Stimulated activated CD8-positive, alpha-beta memory T cell treated with anti-CD3 and anti-CD28 coated beads, Interleukin-7, amount 100 ng/mL, for 24 hours (primary cell): ENCODE results near the gene PTH1R.

Experiments
- DNase-seq: peaks from one replicate; pipeline ENCODE4 v3.0.0-alpha.2; 2020; ENCODE audit warnings: low read depth

Gene PTH1R

DNA sequence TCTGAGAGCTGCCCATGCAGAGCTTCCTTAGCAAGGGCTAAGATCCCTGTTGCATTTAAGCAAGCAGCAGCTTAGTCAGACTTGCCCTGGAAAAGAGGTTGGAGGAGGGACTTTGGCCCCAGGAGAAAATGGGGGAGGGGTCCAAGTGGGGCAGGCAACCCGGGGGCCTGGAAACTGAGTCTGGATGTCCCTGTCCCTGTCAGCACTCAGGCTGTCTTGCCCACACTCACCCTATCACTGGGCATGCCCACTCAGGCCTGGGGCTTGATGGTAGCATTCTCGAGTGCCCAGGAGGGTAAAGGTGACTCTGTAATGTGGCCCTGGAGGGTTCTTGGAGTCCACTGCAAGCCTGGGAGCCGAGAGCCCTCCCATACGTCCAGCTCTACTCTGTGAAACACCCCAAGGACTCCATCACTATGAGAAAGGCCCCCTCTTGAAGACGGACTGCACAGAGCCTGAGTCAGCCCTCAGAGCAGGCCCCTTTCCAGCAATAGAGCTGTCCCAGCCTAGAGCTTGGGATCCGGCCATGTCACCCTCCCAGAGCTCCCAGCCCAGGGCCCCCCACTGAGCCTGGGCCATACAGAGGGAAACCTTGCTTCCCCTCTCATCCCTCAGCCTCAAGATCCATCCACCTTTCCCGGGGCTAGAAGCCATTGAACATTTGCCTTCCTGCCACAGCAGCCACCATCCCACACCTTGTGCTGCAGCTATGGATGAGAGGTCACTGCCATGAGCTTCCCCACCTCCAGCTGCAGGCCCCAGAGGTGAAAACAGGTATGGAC, 27.6 kb upstream of the PTH1R start:
- no peak for DNase-seq

DNA sequence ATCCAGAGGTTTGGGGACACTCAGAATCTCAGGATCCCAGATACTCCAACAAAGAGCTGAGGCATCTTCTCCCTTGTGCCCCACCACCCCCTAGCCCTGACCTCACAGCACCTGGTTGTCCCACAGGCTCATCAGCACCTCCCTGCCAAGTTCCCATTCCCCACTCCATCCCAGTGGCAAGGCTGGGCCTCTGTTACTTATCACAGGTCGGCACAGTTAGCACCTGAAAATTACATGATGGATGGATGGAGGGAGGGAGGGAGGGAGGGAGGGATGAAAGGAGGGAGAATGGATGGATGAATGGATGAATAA, 27.1 kb upstream of the PTH1R start:
- no peak for DNase-seq

DNA sequence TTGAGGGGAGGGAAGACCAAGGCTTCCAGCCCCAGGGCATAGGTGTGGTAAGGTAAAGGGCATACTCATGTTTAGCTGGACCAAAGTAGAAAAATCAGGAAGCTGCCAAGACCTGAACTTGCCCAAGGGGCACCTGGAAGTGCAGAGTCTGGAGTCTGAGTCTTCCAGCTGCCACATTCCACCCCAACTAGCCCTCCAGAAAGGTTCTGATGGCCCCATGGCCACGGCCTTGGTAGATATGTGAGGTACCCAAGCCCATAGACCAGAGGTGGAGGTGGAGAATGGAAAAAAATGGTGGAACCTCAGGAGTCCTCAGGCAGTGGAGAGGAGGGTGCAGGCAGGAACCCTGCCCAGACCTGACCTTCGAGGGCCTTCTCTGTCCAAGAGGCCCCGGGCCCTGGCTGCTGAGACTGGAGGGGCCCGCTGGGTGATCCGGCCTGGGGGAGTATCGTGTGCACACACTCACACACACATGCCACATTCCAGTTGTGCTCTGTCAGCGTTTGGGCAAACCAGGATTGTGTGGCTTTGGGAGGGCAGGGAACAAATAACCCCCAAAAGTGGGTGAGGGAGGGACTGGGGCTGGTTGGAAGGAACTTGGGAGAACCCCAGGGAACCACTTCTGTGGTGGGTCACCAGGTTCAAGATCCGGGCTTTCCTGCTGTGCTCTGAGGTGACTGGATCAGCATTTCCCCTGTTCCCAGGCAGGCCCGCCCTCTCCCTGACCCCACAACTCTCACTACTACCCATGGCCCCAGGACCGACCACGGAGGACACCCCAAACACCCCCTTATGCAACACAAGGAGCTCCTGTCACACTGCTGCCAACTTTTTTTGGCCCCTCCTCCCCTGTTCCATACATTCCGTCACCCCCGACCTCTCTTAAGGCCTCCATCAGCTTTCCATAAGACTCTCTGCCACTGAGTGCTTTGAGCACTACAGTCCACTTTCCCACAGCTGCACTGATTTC, 25.9 kb upstream of the PTH1R start:
- DNase-seq: no peak

DNA sequence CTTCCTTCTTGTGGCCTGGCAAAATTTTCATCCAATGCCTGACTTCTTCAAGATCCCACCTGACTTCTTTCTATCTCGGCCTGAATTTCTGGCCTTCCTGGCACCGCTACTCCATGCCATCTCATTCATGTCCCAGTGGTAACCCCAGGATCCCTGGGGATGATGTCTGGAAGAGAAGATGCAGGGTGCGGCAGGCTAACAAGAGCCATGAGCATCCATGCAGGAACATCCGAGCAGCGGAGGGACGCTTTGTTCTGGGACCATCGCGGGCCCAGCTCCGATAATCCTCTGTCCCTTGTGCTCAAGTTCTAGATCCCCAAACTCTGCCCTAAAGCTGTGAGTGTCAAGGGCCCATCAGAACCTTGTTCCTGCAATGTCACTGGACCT, 25.2 kb upstream of the PTH1R start:
- no peak for DNase-seq

DNA sequence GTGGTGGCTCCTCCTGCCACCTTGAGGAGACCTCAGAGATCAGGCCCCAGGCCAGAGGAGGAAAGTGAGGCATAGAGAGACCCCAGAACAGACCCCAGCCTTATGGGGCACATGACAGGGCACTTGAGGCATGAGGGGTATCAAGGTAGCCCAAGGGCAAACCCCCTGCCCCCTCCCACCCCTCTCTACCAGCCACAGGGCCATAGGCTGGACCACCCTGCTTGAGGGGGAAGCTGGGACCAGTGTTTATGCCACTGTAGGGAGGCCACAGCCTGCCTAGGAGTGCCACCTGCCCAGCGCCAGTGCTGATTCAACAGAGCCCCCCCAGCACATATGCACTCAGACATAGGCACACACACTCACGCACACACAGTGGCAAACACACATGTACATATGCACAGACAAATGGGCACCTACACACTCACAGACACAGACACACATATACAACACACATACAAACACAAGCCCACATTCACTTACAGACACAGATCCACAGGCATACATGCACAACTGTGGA, 24.6 kb upstream of the PTH1R start:
- no peak for DNase-seq

DNA sequence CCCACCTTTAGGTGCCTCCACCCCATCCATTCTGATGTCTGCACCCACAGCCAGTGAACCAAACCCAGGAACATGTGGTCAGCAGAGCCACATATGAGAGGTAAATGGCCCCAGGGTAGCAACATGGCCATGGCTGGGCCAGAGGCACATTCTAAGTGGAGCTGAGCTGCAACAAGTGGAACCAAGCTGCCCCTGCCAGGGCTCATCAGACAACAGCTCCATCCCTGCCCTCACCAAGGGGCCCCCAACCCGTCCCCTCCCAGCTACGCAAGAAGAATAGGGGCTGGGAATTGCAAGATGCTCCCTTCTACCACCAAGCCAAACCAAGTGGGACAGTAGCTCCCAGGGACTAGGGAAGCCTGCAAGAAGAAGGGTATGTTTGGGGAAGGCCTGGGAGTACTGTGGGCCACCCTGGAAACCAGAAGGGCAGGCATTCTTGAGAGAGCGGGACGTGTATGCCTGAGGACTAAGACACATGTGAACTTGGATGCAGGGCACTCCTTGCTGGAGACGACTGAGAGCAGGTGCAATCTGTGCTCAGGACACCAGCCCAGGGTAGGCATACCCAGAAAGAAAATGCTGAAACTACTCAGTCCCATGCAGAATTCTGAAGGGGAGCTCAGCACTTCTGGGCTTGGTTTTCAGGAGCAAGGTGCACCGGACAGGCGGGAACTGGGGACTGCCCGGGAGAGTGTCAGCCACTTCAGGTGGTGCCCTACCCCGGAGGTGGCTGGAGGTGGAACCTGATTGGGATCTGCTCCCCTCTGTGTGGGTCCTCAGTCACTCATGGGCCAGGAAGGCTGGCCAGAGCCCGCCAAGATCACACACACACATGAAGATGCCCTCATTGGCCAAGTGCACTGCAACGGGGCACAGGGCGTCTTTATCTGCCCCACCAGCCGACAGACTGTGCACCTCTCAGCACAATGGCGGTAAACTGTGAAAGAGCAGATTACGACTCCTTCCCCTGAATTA, 23.8 kb upstream of the PTH1R start:
- no peak for DNase-seq

DNA sequence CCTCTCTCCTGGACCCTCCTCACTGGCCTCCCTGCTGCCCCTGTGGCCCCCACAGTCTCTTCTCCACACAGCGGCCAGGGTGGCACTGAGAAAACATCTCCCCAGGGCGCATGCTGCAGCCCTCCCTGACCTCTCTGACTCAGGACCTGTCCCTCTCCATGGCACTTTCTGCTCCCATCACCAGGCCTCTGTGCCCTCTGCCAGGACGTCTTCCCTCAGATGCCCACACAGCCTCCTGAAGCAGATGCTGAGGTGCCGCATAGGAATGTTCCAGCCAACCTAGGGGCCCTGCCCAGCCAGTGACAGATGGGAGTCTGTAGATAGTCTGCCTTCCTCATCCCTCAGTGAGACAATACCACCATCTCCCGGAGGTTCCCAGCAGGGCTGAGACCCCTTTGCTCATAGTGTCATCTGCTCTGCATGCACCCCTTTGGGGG, 22.9 kb upstream of the PTH1R start:
- no peak for DNase-seq

DNA sequence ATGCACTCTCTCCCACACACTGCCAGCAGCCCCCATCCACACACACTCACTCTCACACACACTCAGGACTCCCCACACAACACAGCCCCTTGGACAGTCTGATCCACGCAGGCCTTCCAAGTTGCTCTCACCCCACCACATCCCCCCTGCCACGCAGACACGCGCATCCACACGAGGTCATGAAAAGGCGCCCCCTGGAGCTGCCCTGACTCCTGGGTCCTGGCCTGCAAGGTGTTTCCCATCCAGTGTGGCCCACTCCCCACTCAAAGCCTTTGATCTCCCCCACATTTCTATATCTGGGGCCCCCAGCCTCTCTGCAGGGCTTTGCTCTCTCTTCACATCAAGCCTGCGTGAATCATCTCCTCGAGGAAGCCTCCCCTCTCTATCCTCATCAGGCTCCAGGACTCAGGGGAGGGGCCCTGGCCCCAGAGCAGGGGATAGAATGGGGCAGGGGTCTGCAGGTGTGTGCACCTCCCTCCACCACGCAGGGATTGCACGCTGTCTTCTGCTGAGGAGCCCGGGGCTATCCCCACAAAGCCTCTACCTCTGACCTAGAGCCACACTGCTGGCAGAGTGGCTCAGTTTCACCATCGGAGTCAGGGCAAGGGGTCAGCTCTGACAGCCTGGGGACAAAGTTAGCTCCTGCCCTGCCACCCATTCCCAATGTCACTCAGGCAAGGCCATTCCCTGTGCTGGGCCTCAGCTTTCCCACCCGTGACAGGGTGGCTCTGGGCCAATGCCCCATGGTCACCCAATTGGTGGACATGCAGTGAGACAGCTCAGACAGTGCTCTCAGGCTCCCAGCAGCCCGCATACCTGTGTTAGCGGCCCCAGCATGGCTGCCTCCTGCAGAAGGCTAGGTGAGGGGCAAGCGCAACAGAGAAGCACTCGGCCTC, 20.7 kb upstream of the PTH1R start:
- no peak for DNase-seq

DNA sequence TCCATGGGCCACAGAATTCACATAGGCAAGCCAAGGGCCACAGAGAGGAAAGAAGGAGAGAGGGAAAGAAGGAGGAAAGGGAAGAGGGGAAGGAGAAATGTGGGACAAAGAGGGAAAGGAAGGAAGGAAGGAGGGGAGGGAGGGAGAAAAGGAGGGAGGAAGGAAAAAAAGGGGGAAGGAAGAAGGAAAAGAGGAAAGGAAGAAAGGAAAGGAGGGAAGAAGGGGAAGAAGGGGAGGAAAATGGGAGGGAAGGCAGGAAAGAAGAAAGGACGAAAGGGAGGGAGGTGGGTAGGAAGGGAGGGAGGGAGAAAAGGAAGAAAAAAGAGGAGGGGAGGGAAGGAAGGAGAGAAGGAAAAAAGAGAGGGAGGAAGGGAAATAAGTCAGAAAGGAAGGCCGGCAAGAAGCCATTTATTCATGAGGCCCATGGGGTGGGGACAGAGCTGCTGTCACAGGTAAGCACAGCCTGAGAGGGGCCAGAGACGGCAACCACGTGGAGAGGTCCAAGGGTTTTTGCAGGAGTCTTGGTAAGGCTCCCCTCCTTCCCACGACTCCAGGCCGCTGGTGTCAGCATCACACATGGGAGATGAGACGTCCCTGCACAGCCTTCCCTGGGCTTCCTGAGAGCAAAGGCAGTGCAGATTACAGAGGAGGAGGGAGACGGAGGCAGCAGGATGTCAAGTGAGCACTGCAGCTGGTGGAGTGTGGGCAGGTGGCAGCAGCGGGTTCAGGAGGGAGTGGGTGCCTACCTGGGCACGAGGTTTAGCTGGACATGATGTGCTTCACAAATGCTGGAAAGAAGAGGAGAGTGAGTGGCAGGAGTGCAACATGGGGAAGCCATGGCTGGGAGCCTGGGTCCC, 19.8 kb upstream of the PTH1R start:
- no peak for DNase-seq

DNA sequence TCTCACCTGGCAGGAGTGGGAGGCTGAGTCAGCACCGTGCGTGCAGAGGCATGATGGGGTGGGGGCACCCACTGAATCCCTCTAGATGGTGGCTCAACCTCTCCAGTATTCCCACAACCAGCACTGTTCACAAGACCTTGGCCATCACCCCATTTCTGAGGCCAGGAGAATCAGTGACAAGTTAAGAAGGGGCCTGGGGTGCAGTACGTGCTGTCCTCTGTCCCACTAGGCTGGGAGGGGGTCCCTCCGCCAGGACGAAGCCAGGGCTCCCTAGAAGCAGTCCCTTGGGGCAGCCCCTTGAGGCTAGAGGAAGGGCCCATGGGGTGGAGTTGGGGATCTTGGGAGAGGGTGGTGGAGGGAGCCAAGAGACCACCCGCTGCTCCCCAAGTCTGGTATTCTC, 19.1 kb upstream of the PTH1R start:
- DNase-seq: no peak

DNA sequence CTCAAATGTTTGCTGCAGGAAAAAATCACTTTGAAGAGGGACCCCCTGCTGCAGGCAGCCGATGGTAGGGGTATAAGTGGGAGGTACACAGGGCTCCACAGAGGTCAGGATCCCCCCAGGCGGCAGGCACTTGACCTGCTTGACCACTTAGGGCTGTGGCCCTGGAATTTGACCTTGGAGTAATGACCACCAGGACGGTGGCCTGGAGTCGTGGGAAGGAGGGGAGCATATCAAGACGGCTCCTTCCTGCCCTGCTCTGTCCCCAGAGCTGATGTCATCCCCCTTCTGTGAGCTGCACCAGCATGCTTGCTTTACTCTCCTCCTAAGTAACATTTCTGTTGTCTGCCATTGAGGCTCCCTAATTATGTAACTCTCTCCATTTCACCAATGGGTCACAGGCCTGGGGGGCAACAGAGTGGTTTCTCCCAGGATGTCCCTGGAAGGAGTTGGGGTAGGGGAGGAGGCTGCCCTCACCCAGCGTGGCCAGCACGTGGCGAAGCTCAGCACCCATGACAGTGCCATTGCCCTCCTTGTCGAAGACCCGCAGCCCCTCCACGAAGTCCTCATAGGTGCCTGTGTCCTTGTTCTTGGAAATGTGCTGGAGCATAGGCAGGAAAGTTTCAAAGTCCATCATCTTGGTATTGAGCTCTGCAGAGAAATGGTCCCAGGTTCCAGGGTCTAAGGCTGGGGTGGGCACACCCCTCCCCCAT, 18.4 kb upstream of the PTH1R start:
- DNase-seq: no peak

DNA sequence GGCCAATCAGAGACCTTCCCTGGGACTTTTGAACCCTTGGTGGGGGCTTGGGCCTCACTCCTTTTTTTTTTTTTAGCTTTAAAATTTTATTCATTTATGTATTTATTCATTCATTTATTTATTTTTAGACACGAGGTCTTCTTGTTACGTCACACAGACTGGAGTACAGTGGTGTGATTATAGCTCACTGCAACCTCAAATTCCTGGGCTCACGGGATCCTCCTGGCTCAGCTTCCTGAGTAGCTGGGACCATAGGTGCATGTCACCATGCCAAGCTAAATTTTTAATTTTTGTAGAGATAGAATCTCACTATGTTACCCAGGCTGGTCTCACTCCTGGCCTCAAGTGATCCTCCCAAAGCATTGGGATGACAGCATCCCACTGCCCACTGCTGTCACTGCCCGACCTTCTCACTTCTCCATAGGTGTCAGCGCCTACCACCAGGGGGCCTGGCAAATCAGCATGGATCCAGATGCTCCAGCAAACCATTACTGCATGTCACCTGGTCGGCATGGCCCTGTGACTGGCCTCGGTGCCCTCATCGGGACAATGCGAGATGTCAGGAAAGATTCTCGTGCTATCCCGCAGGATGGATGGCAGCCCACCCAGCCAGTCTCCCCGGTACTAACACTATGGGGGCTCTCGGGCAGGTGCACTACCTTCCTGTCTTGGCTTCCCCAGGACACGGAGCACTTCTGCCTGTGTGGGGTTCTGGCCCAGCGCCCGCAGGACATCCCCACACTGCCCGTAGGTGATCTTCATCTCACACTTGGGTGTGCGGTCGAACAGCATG, 17.3 kb upstream of the PTH1R start:
- no peak for DNase-seq

DNA sequence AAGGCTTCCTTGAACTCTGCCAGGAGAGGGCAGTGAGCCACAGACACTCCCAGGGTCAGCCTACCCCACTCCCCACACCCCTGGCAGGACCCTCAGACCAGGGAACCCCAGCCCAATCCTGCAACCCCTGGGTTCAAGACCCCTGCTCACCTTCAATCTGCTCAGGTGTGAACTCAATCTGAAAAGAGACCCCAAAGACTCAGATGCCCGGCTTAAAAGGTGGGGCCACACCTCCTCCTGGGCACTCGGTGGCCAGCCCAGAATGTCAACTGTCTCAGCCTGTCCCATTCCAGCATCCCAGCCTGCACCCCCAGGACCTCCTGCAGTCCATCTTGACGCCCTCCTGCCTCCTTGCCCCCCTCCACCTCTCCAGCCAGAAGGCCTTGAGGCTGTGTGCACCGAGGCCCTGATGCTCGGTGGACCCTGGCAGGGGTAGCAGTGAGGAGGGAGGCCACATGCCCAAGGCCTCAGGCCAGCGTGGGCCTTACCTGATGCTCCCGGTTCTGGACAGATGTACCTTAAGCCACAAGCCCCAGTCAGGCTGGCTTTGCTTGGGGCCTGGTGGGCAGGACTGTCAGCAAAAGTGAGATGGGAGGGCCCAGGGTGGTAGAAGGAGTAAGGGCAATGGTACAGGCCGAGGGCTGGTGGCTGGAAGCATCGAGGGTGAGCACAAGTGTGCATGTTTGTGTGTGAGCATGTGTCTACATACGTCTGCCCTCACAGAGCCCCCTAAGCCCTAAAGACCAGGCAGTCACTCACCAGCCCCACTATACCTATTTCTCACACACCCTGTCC, 16.5 kb upstream of the PTH1R start:
- no peak for DNase-seq

DNA sequence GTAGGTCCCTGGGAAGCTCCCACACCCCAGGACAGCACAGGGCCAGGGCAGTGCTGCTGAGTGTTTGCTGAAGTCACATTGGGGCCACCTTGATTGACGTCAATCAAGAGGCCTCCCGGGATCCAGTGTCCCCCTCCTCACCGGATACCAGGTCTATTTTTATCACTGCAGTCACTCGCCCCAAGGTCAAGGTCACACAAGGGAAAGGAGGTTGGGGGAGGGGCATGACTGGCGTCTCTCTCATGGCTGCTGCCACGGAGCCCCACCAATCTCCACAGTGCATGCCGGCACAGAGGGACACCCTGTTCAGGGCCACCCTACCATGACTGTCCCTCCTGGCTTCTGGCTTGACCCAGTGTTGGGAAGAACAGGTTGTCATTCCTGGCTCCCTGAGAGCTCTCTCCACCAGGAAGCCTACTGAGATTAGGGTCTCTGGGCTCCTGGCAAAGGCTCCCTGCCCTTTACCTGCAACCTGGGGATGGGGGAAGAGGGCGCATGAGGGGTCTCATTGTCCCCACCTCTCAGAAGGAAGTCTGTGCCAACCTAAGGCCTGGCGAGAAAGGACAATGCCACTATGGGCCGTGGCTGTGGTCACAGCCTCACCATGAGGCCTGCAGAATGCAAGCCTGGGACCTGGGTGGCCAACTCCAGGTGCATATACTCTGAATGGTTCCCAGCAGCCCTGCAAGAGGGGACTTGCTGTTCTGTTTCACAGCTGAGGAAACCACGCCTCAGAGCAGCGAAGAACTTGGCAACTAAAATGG, 15.7 kb upstream of the PTH1R start:
- DNase-seq: no peak

DNA sequence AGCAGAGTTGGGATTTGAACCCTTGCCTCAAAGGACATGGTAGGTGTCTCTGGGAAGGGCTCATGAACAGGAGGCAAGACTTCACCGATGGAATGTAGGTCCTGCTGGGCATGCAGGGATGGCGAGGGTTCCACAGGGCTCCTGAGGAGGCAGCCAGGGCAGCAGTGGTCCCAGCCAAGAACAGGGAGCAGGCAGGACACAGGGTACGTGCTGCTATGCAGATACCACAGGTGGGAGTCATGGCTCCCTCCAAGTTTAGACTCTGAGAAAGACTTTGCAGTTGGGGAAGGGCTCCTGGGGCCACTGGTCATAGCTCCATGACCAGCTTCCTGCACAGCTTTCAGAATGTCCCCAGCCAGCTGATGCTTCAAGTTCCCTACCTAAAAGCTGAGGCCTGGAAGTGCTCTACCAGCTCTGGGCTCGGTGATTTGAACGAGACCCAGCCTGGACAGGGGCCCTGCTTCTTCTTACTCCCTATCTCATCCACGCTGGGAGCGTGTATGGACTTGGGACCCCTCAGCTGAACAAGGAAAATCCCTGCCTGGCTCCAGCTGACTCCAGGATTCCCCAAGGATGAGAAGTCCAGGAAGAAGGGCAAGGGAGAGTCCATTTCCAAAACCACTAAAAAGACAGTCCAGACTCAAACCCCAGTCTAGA, 15.0 kb upstream of the PTH1R start:
- no peak for DNase-seq

DNA sequence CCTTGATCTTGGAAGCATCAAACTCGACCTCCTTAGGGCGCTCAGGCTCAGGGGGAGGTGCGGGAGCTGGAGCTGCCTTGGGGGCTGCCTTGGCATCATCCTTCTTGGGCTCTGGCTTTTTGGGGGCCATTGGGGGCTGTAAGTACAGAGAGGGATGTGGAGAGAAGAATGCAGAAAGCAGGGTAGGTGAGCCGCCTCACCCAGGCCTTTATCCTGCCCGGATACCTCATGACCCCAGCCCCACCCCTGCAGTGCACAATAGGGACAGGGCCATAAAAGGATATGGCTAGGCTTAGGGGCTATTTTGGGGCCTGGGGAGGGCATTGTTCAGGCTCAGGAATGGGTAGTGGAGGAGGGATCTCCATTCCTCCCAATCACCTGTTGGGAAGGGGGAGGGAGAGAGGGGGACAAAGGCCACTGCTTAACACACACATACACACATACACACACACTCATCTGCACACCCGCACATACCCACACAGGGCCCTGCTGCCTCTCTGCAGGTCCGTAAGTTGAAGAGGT, 14.2 kb upstream of the PTH1R start, which contains the start of gene MYL3:
Gene MYL3, minus strand, starts transcription at position 184 of the 522 bp plus-strand sequence. Its CDS starts 54 bp downstream, at position 130.
- DNase-seq: no peak
